ENCODE data around the gene TGFBI. TPM values are rescaled to one million over a fixed set of nuclear protein-coding genes. Genes with fewer than 3 reads are reported as not detected.

TGFBI gene
- total RNA-seq, 4 donors from 2014 or later, result 117 to 338 (median 180) TPM

GRCh38 chr5:136022965-136023364 is 5.8 kb upstream of the TGFBI start:
- TF ChIP-seq CTCF (IDR thresholded peaks at IDR 0.05), result no peak
- no peak for DNase-seq (ENCODE audit: low spot score)
- no peak for ATAC-seq (ENCODE audit: low FRiP score)

GRCh38 chr5:136023958-136024541 is 4.7 kb upstream of the TGFBI start:
- peak; percentile 24 for ATAC-seq (ENCODE audit: low FRiP score)
- no peak for DNase-seq (ENCODE audit: low spot score)
- TF ChIP-seq CTCF (IDR thresholded peaks at IDR 0.05), result no peak

- TF ChIP-seq CTCF (IDR thresholded peaks at IDR 0.05), result no peak
- DNase-seq (ENCODE audit: low spot score), result no peak
- ATAC-seq (ENCODE audit: low FRiP score), result no peak
Measured at GRCh38 chr5:136025900-136026299, 2.9 kb upstream of the TGFBI start.

GRCh38 chr5:136026636-136027035 is 2.2 kb upstream of the TGFBI start:
- no peak for ATAC-seq (ENCODE audit: low FRiP score)

GRCh38 chr5:136027311-136027710 is 1.5 kb upstream of the TGFBI start:
- ATAC-seq (ENCODE audit: low FRiP score) (no peak), DNase-seq (ENCODE audit: low spot score) (no peak)
- no peak for TF ChIP-seq CTCF (IDR thresholded peaks at IDR 0.05)

More at GRCh38 chr5:136026636-136027035, 2.2 kb upstream of the TGFBI start:
- no peak for TF ChIP-seq CTCF (IDR thresholded peaks at IDR 0.05)
- DNase-seq (ENCODE audit: low spot score), result no peak

GRCh38 chr5:136028090-136028489 is 698 bp upstream of the TGFBI start:
- DNase-seq (ENCODE audit: low spot score) (no peak), ATAC-seq (ENCODE audit: low FRiP score) (no peak)
- no peak for TF ChIP-seq CTCF (IDR thresholded peaks at IDR 0.05)

- ATAC-seq (ENCODE audit: low FRiP score) (no peak), DNase-seq (ENCODE audit: low spot score) (no peak)
- no peak for TF ChIP-seq CTCF (IDR thresholded peaks at IDR 0.05)
Measured at GRCh38 chr5:136030252-136030651, 1.5 kb downstream of the TGFBI start.

Data from omental fat pad (tissue), 4 donors.